Aorta (tissue), 5 donors: ENCODE results near the gene RUNX1. TPM values are rescaled to one million over a fixed set of nuclear protein-coding genes. Genes with fewer than 3 reads are reported as not detected.
"Not testable (repeated sequence)": the region's sequence is repeated elsewhere in the genome, so short reads cannot be mapped to it uniquely, and the experiment has no call there.

ENCODE experiments used
- ATAC-seq: fragments of 200-7000 bp; cut with Tn5 transposase; one replicate; pipeline ENCODE4 v1.9.1; 2022; ENCODE audit warnings: moderate library complexity; ENCODE audit not compliant: low FRiP score
- DNase-seq, 2 donors: peaks; one replicate each; pipeline ENCODE4 v3.0.0-alpha.2; 2020
- H3K27ac ChIP-seq, 2 donors: one replicate each; pipeline ENCODE4 v1.5.1; 2013; ENCODE audit warnings: low read length in 2 of 2, mild to moderate bottlenecking in 2 of 2, moderate library complexity in 2 of 2, control low read depth in 1 of 2, inconsistent platforms in 1 of 2, low read depth in 1 of 2
- H3K27me3 ChIP-seq, 2 donors: one replicate each; pipeline ENCODE4 v1.6.1; 2013; ENCODE audit warnings: control low read depth in 1 of 2, low read length in 1 of 2, mild to moderate bottlenecking in 1 of 2, moderate library complexity in 1 of 2; ENCODE audit not compliant: insufficient read depth in 2 of 2, control insufficient read depth in 1 of 2
- H3K36me3 ChIP-seq, 2 donors: one replicate each; pipeline ENCODE4 v1.6.1; 2013; ENCODE audit warnings: control low read depth in 1 of 2, low read length in 1 of 2, mild to moderate bottlenecking in 1 of 2; ENCODE audit not compliant: insufficient read depth in 2 of 2, control insufficient read depth in 1 of 2
- H3K4me1 ChIP-seq, 2 donors: one replicate each; pipeline ENCODE4 v1.6.1; 2013; ENCODE audit warnings: low read length in 2 of 2, control low read depth in 1 of 2, mild to moderate bottlenecking in 1 of 2, moderate library complexity in 1 of 2; ENCODE audit not compliant: insufficient read depth in 2 of 2, control insufficient read depth in 1 of 2
- H3K4me3 ChIP-seq, 2 donors: one replicate each; pipeline ENCODE4 v1.5.1; 2013; ENCODE audit warnings: low read length in 2 of 2, control low read depth in 1 of 2, mild to moderate bottlenecking in 1 of 2
- H3K9me3 ChIP-seq: one replicate; pipeline ENCODE4 v1.6.1; 2013; ENCODE audit warnings: mild to moderate bottlenecking, low read length; ENCODE audit not compliant: control insufficient read depth
- WGBS, 2 donors: extraction: QIAGEN DNeasy Blood & Tissue Kit; methylation state at CpG; one replicate each; pipeline ENCODE4 v1.1.7; 2013; 5-methylcytosine and 5-hydroxymethylcytosine counted together
- intact Hi-C, 2 donors: fragments of 100-400 bp; cut with DNase I; formaldehyde crosslinking; loops; one replicate each; pipeline versions ENCODE4 v1.14.2 to v1.15.0; 2022
- polyA plus RNA-seq, 2 donors: library from polyadenylated mRNA; stranded (reverse); fragments of 200-250 nt; gene quantifications; one replicate each; pipeline ENCODE4 v1.2.3, GENCODE V29; 2013
- total RNA-seq, 2 donors: library from RNA; stranded (reverse); fragmentation: NEBNext Ultra II Directional; extraction: Animal tissue kit (Norgen Biotek cat#: 25700); gene quantifications; one replicate each; pipeline ENCODE4 v1.2.1, GENCODE V29; 2021
- donor health status: healthy with polysubstance abuse.
- donor health status: Bipolar disorder and iron deficiency.
- donor health status: DM: no; HTN: no; CAD: no.
- donor health status: DM: no; HTN: no; CAD: no.
- donor health status: DM: yes; HTN: yes; CAD: no.

The RUNX1 gene
- total and polyA plus RNA-seq, 4 donors, result 2.9 to 128 (median 31.6) TPM

GRCh38 chr21:34962136-34962535 is 87.0 kb downstream of the RUNX1 start:
- Histone ChIP-seq H3K27ac (no peak overlapping the region), H3K9me3 (no peaks in the 10 kb centered on the region), H3K27me3 (peaks cover 0 to 3% of the 10 kb centered on the region in 2 donors), H3K36me3 (no peaks in the 10 kb centered on the region), H3K4me1 (no peaks in the 10 kb centered on the region), H3K4me3 (no peak overlapping the region)
- intact Hi-C loops, result no loop called here
- ATAC-seq (no peak), DNase-seq (no peak)
- WGBS, 2 donors, result 74 to 78% methylated on average over 2 of the region's 2 CpGs

- 62 to 76% methylated on average over 2 of the region's 2 CpGs for WGBS, 2 donors
- Histone ChIP-seq H3K27me3 (peaks cover 0 to 3% of the 10 kb centered on the region in 2 donors), H3K9me3 (no peaks in the 10 kb centered on the region), H3K36me3 (no peaks in the 10 kb centered on the region), H3K4me1 (no peaks in the 10 kb centered on the region), H3K4me3 (no peak overlapping the region), H3K27ac (no peak overlapping the region)
- ATAC-seq (no peak), DNase-seq (no peak)
- intact Hi-C loops, result no loop called here
These were observed 88.4 kb downstream of the RUNX1 start for GRCh38 chr21:34960687-34961086.

- Histone ChIP-seq H3K36me3 (no peaks in the 10 kb centered on the region), H3K4me3 (no peak overlapping the region), H3K9me3 (peaks cover 1% of the 10 kb centered on the region), H3K27ac (no peak overlapping the region), H3K4me1 (no peaks in the 10 kb centered on the region), H3K27me3 (peaks cover 0 to 3% of the 10 kb centered on the region in 2 donors)
- no peak for ATAC-seq
- no peak for DNase-seq
- WGBS, 2 donors, result 88 to 89% methylated on average over 1 of the region's 1 CpG
- intact Hi-C loops, result no loop called here
These were observed 89.5 kb downstream of the RUNX1 start for GRCh38 chr21:34959607-34960006.

GRCh38 chr21:34958040-34958439 is 91.1 kb downstream of the RUNX1 start:
- 74 to 81% methylated on average over 4 of the region's 4 CpGs for WGBS, 2 donors
- Histone ChIP-seq H3K27ac (no peak overlapping the region), H3K9me3 (peaks cover 1% of the 10 kb centered on the region), H3K4me3 (no peak overlapping the region), H3K4me1 (no peaks in the 10 kb centered on the region), H3K36me3 (no peaks in the 10 kb centered on the region), H3K27me3 (peaks cover 2 to 3% of the 10 kb centered on the region in 2 donors)
- ATAC-seq, result no peak
- no peak for DNase-seq
- intact Hi-C loops, result no loop called here

GRCh38 chr21:34956416-34957316 is 92.4 kb downstream of the RUNX1 start:
- DNase-seq (no peak), ATAC-seq (no peak)
- WGBS, 2 donors, result 80 to 82% methylated on average over 11 of the region's 11 CpGs
- intact Hi-C loops, result no loop called here
- Histone ChIP-seq H3K4me1 (no peaks in the 10 kb centered on the region), H3K9me3 (peaks cover 1% of the 10 kb centered on the region), H3K27me3 (peaks cover 2 to 3% of the 10 kb centered on the region in 2 donors), H3K36me3 (no peaks in the 10 kb centered on the region), H3K27ac (no peak overlapping the region), H3K4me3 (no peak overlapping the region)

GRCh38 chr21:34953950-34954349 is 95.2 kb downstream of the RUNX1 start:
- DNase-seq (no peak), ATAC-seq (no peak)
- Histone ChIP-seq H3K27ac (no peak overlapping the region), H3K4me3 (no peak overlapping the region), H3K4me1 (no peaks in the 10 kb centered on the region), H3K36me3 (no peaks in the 10 kb centered on the region), H3K9me3 (peaks cover 1% of the 10 kb centered on the region), H3K27me3 (peaks cover 0 to 2% of the 10 kb centered on the region in 2 donors)
- intact Hi-C loops, result no loop called here

- peaks cover 1% of the 10 kb centered on the region for H3K9me3 ChIP-seq
- DNase-seq (no peak), ATAC-seq (no peak)
- intact Hi-C loops, result no loop called here
- WGBS, 2 donors, result 78 to 84% methylated on average over 1 of the region's 1 CpG
- no peaks in the 10 kb centered on the region for H3K36me3 ChIP-seq
- no peak overlapping the region for H3K27ac ChIP-seq
- no peak overlapping the region for H3K4me3 ChIP-seq
- peaks cover 0 to 2% of the 10 kb centered on the region in 2 donors for H3K27me3 ChIP-seq
- H3K4me1 ChIP-seq, result no peaks in the 10 kb centered on the region
These were observed 96.4 kb downstream of the RUNX1 start for GRCh38 chr21:34952701-34953100.

- H3K27ac ChIP-seq, H3K4me1 ChIP-seq, H3K27me3 ChIP-seq, H3K36me3 ChIP-seq, DNase-seq, ATAC-seq, intact Hi-C loops, H3K9me3 ChIP-seq, H3K4me3 ChIP-seq: not testable (repeated sequence)
- WGBS, 2 donors, result 80 to 88% methylated on average over 4 of the region's 4 CpGs
These were observed 97.2 kb downstream of the RUNX1 start for GRCh38 chr21:34951868-34952267.

- Histone ChIP-seq H3K4me3 (no peak overlapping the region), H3K9me3 (peaks cover 1% of the 10 kb centered on the region), H3K27me3 (peaks cover 0 to 2% of the 10 kb centered on the region in 2 donors), H3K36me3 (no peaks in the 10 kb centered on the region), H3K27ac (no peak overlapping the region), H3K4me1 (no peaks in the 10 kb centered on the region)
- ATAC-seq (no peak), DNase-seq (no peak)
- intact Hi-C loops, result no loop called here
- WGBS, 2 donors, result 68 to 69% methylated on average over 4 of the region's 4 CpGs
These were observed 98.1 kb downstream of the RUNX1 start for GRCh38 chr21:34950980-34951379.
